RWPE2 (cell line): ENCODE results near the gene GNG4.

Experiments
- ATAC-seq: fragments of 200-7000 bp; cut with Tn5 transposase; 3 replicates; pipeline ENCODE4 v1.9.1; 2021; ENCODE audit warnings: low read depth
- DNase-seq: peaks from one replicate; pipeline ENCODE4 v3.0.0-alpha.2; 2020; ENCODE audit warnings: low spot score
- H3K27ac ChIP-seq: fragments of 450-650 bp; 2 replicates; pipeline ENCODE4 v1.5.1; 2017; ENCODE audit warnings: mild to moderate bottlenecking; ENCODE audit not compliant: poor library complexity, severe bottlenecking
- H3K27me3 ChIP-seq: fragments of 250-450 bp; sonication (Bioruptor Pico); 2 replicates; pipeline ENCODE4 v1.5.1; 2021; ENCODE audit warnings: mild to moderate bottlenecking, moderate library complexity; ENCODE audit not compliant: insufficient read depth, poor library complexity, severe bottlenecking
- H3K36me3 ChIP-seq: fragments of 250-450 bp; sonication (Bioruptor Pico); 2 replicates; pipeline ENCODE4 v1.5.1; 2020; ENCODE audit warnings: low read depth, mild to moderate bottlenecking, moderate library complexity
- H3K4me1 ChIP-seq: fragments of 250-450 bp; sonication (Bioruptor Pico); 2 replicates; pipeline ENCODE4 v1.5.1; 2021; ENCODE audit warnings: mild to moderate bottlenecking, moderate library complexity; ENCODE audit not compliant: insufficient read depth, poor library complexity, severe bottlenecking
- H3K4me3 ChIP-seq: fragments of 250-450 bp; sonication (Bioruptor Pico); 2 replicates; pipeline ENCODE4 v1.5.1; 2021; ENCODE audit warnings: mild to moderate bottlenecking, moderate library complexity; ENCODE audit not compliant: severe bottlenecking
- H3K9me3 ChIP-seq: fragments of 250-450 bp; sonication (Bioruptor Pico); 2 replicates; pipeline ENCODE4 v1.5.1; 2021; ENCODE audit warnings: mild to moderate bottlenecking, moderate library complexity; ENCODE audit not compliant: severe bottlenecking
- TF ChIP-seq, protein P1 (sequence below): fragments of 450-650 bp; IDR thresholded peaks from one replicate; pipeline ENCODE4 v1.5.1; 2017; ENCODE audit warnings: mild to moderate bottlenecking, moderate library complexity; ENCODE audit not compliant: poor library complexity, severe bottlenecking

GNG4 gene

DNA sequence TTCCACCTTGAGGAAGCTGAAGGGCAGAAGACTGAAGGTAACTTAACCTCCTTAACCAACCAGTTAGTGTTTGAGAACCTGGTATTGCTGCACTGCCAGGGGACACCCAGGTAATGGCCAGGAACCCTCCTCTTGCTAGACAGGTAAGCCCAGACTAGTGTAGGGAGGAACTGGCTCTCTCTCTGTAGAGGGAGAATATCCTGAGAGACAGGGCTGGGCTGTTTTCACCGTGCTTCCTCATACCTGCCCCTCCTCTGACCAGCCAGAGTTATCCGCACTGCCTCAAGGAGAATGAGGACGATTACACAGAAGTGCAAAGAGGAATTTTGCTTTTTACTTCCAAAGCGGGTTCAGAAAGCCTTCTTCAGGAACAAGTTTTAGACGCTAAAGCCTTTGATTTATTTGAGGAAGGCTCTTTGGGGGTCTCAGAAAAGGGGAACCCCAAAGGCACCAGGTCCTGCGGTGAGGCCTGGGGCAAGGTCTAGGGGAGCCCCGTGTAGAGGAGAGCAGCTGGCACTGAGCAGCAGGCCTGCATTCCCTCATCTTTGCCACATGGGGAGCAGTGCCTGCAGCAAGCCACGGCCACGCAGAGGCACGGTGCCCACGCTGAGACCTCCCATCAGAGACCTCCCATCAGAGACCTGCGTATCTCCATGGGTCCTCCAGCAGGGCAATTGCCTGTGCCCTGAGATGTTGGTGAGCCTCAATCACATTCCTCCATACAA is 13.5 kb downstream of the GNG4 start:
- Histone ChIP-seq H3K9me3 (no peaks in the 10 kb centered on the region), H3K36me3 (no peaks in the 10 kb centered on the region), H3K27me3 (no peaks in the 10 kb centered on the region), H3K27ac (no peak overlapping the region), H3K4me3 (no peak overlapping the region), H3K4me1 (peaks cover 3% of the 10 kb centered on the region)
- DNase-seq = no peak
- no peak for ATAC-seq
- TF ChIP-seq, protein P1, sequence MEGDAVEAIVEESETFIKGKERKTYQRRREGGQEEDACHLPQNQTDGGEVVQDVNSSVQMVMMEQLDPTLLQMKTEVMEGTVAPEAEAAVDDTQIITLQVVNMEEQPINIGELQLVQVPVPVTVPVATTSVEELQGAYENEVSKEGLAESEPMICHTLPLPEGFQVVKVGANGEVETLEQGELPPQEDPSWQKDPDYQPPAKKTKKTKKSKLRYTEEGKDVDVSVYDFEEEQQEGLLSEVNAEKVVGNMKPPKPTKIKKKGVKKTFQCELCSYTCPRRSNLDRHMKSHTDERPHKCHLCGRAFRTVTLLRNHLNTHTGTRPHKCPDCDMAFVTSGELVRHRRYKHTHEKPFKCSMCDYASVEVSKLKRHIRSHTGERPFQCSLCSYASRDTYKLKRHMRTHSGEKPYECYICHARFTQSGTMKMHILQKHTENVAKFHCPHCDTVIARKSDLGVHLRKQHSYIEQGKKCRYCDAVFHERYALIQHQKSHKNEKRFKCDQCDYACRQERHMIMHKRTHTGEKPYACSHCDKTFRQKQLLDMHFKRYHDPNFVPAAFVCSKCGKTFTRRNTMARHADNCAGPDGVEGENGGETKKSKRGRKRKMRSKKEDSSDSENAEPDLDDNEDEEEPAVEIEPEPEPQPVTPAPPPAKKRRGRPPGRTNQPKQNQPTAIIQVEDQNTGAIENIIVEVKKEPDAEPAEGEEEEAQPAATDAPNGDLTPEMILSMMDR = no peak

DNA sequence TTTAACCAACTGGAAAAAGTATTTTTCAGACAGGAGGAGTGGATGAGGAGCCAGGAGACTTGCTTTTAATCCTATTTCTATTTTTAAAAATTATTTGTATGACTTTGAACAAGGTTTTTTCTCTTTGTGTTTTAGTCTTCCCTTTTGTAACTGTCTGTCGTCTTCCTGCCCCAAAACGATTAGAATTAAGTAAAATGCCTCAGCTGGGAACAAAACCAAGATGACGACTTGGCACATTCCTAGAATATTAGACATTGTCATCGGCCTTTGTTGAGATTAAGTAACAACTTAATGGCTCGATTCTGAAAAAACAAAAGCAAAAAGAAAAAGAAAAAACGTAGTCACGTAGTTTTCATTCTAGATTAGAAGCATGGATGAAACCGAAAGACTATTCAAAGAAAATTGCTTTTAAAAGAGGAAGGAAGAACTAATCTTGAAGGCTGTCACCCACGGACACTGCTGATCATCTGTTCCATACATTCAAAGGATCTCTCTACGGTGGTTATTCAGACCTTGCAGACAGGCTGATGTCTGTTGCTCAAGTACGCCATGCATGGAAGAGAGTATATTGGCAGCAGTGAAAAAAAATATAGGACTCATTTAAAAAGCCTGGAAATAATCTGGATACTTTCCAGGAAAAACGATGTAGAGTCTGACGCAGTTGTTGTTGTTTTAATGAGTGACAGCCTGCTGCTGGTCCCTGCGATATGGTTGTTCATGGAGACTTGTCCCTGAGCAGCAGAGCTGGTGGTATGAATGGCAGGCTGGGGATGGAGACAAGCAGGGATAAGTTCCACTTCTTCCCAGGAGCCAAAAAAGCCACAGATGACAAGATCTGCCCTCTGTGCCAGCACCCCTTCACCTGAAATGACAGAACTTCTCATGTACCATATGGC is 16.8 kb downstream of the GNG4 start:
- no peak overlapping the region for H3K4me3 ChIP-seq
- H3K36me3 ChIP-seq = no peaks in the 10 kb centered on the region
- peaks cover 3% of the 10 kb centered on the region for H3K4me1 ChIP-seq
- ATAC-seq (0 out of 3 replicates have a peak, but pooled peaks have one; percentile 36), DNase-seq (no peak)
- no peaks in the 10 kb centered on the region for H3K27me3 ChIP-seq
- no peak overlapping the region for H3K27ac ChIP-seq
- TF ChIP-seq, protein P1 = no peak
- no peaks in the 10 kb centered on the region for H3K9me3 ChIP-seq

DNA sequence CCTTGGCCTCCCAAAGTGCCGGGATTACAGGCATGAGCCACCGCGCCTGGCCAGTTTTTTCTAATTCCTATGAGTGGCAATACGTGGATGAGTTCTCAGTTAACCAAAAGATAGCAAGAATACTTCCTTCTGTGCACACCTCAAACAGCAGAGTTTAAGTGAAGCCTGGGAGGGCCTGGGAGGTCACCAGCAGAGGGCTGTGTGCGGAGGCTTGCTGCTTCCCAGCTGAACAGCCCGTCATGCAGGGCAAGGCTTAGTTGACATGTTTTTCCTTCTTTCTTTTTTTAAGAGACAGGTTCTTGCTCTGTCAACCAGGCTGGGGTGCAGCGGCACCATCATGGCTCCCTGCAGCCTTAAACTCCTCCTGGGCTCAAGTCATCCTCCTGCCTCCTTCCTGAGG is 17.8 kb downstream of the GNG4 start:
- Histone ChIP-seq H3K27me3 (no peaks in the 10 kb centered on the region), H3K9me3 (no peaks in the 10 kb centered on the region), H3K36me3 (no peaks in the 10 kb centered on the region), H3K27ac (no peak overlapping the region), H3K4me1 (peaks cover 3% of the 10 kb centered on the region), H3K4me3 (no peak overlapping the region)
- DNase-seq (no peak), ATAC-seq (no peak)
- TF ChIP-seq, protein P1 = no peak

DNA sequence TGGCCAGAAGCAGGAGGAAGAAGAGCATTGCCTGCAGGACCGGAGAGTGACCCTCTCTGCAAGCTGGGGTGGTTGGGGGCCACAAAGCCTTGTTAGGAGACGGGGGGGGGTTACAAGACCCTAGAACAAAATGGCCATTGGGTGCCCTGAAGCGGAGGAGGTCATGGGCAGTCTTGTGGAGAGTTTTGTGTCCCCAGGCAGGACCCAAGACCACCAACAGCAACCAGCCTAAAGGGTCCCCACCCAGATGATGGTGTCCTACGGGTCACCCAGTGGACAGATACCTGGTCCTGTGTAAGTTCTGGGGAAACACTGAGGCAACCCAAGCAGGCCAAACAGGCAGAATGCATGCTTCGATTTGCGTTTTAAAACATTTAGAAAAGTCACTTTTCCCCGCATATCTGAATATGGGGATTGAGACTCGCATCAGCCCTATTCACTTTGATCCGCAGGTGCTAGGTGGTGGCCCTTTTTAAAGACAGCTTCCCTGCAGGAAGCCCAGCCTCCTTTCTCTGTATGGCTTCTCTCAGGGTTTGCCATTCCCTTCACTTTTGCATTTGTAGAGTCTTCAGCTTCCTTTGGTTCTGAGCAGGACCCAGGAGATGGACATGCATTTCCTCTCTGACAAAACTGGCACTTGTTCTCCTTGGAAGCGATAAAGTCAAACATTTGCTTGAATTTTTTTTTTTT is 21.1 kb downstream of the GNG4 start:
- H3K27ac ChIP-seq = no peak overlapping the region
- ATAC-seq (no peak), DNase-seq (no peak)
- H3K27me3 ChIP-seq = no peaks in the 10 kb centered on the region
- no peaks in the 10 kb centered on the region for H3K9me3 ChIP-seq
- no peaks in the 10 kb centered on the region for H3K36me3 ChIP-seq
- H3K4me3 ChIP-seq = no peak overlapping the region
- TF ChIP-seq, protein P1 = no peak
- peaks cover 3% of the 10 kb centered on the region for H3K4me1 ChIP-seq
